Measurements from ENCODE around the gene ELF4. TPM values are rescaled to one million over a fixed set of nuclear protein-coding genes. Genes with fewer than 3 reads are reported as not detected.
A peak's percentile ranks its signal among the peaks of the same experiment; 100 is the strongest.

The ELF4 gene
- total RNA-seq, 2 donors from 2014 or later: 1.6 to 3.6 TPM

DNA sequence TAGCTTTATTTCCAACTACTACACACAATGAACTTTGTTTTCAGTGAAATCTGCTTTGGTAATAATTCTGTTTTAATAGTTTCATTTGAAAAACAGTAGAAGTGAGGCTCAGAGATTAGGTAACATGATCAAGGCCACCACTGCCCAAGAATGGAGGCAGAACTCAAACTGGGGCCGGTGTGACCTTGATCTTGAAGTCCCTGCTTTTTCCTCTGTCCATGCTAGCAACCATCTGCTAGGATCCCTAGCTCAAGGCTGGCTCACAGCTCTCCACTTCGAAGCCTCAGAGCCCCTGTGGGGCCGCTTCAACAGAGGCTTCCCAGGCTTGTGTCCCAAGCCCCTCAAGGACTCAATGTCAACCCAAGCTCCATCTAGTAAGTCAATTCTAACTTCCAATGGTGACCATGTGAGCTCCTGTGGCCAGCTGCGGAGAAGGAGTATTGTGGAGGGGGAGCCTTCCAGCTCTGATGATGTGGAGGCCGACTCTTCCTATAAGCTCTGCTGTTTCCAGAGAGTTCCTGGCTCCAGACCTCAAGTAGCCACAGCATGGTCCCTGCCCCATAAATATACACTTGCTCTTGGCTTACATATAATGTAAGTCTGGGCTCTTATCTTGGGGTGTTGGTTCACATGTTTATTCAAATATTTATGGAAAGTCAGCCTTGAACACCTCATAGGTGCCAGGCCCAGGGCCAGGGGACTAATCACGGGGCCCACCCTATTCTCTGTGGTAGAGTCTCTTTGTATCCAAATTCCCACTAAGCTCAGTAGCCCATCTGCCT, 14.9 kb downstream of the ELF4 start:
- 55 to 72% methylated on average over 3 of the region's 6 CpGs for WGBS, 2 donors
- no peak overlapping the region for H3K4me3 ChIP-seq
- ATAC-seq: no peak
- H3K27ac ChIP-seq: no peak overlapping the region
- H3K27me3 ChIP-seq: no peaks in the 10 kb centered on the region
- H3K36me3 ChIP-seq (replicated peaks in 1 of 2; ENCODE audit: insufficient read depth in 1 of 2, low read depth in 2 of 2): no peaks in the 10 kb centered on the region
- H3K9me3 ChIP-seq: no peaks in the 10 kb centered on the region
- intact Hi-C loops (cut with DNase I): no loop called here
- TF ChIP-seq, protein P1, sequence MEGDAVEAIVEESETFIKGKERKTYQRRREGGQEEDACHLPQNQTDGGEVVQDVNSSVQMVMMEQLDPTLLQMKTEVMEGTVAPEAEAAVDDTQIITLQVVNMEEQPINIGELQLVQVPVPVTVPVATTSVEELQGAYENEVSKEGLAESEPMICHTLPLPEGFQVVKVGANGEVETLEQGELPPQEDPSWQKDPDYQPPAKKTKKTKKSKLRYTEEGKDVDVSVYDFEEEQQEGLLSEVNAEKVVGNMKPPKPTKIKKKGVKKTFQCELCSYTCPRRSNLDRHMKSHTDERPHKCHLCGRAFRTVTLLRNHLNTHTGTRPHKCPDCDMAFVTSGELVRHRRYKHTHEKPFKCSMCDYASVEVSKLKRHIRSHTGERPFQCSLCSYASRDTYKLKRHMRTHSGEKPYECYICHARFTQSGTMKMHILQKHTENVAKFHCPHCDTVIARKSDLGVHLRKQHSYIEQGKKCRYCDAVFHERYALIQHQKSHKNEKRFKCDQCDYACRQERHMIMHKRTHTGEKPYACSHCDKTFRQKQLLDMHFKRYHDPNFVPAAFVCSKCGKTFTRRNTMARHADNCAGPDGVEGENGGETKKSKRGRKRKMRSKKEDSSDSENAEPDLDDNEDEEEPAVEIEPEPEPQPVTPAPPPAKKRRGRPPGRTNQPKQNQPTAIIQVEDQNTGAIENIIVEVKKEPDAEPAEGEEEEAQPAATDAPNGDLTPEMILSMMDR (IDR thresholded peaks at IDR 0.05): no peak
- no peak for TF ChIP-seq POLR2A (IDR thresholded peaks at IDR 0.05)
- H3K4me1 ChIP-seq: no peaks in the 10 kb centered on the region
- DNase-seq: no peak

DNA sequence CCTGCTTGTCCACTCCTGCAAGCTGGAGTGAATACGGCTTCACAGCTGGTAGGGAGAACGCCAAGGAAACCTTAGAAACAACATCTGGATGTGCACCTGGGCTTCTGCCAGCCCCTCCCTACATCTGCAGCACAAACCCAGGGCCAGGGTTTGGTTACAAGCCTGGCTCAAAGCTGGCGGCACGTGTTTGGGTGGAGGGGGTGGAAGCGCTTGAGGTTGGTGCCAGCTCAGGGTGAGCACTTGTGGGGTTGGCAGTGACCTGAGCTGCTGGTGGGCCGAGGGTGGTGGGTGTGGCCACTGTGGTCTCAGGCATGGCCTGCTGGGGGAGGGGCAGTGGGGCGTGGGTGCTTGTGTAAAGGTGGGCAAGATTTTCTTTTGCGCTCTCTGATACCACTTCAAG, 15.6 kb downstream of the ELF4 start:
- 61 to 92% methylated on average over 2 to 5 of the region's 8 CpGs for WGBS, 2 donors
- H3K36me3 ChIP-seq (replicated peaks in 1 of 2; ENCODE audit: insufficient read depth in 1 of 2, low read depth in 2 of 2): no peaks in the 10 kb centered on the region
- TF ChIP-seq, protein P1 (IDR thresholded peaks at IDR 0.05): no peak
- no peak for TF ChIP-seq POLR2A (IDR thresholded peaks at IDR 0.05)
- DNase-seq (no peak), ATAC-seq (no peak)
- no peaks in the 10 kb centered on the region for H3K4me1 ChIP-seq
- H3K4me3 ChIP-seq: no peak overlapping the region
- H3K27me3 ChIP-seq: no peaks in the 10 kb centered on the region
- intact Hi-C loops (cut with DNase I): no loop called here
- H3K9me3 ChIP-seq: no peaks in the 10 kb centered on the region
- no peak overlapping the region for H3K27ac ChIP-seq

DNA sequence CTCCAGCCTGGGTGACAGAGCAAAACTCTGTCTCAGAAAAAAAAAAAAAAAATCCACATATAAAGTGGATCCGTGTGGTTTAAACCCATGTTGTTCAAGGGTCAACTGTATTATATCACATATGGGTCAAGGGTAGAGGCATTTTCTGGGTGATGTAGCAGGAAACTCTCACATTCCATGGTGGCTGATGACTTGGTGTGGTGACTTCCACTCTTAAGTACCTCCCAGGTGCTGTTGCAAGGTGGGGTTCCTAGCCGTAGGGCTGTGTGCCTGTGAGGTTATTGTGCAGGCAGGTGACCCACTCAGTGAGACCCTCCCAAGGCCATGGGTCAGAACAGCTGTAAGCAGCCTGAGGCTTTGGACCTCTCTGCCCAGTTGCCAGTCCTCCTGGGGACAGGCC, 17.0 kb downstream of the ELF4 start:
- Histone ChIP-seq H3K4me3 (no peak overlapping the region), H3K4me1 (no peaks in the 10 kb centered on the region), H3K27me3 (no peaks in the 10 kb centered on the region), H3K27ac (no peak overlapping the region), H3K9me3 (no peaks in the 10 kb centered on the region), H3K36me3 (replicated peaks in 1 of 2; ENCODE audit: insufficient read depth in 1 of 2, low read depth in 2 of 2) (no peaks in the 10 kb centered on the region)
- ATAC-seq (no peak), DNase-seq (no peak)
- WGBS, 2 donors: 87% methylated on average over 2 of the region's 2 CpGs; no CpG with 5 or more reads in 1 of the 2 donors
- TF ChIP-seq, protein P1 (IDR thresholded peaks at IDR 0.05): no peak
- TF ChIP-seq POLR2A (IDR thresholded peaks at IDR 0.05): no peak
- intact Hi-C loops (cut with DNase I): no loop called here

DNA sequence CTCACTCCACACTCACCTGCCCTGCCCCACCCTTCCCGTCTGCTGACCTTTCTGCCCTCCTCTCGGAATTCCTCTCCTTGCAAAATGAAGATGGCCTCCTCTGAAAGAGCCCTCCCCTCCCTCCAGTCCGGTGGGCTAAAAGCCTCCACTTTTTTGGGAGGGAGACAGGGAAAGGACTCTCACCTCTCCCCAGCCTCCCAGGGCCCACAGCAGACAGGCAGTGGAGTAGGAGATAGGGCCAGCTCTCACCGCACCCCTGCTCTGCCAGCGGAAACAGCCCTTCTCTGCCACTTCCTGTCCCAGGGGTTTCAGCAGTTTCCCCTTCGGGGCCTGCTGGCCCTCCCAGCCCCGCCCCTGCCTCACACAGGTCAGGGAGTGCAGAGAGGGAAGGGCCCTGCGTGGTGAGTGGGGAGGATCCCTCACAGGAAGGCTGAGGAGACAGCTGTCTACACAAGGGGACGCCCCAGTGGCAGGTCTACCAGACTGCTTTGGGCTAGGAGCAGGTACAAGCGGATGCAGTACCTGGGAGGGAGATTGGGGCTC, 18.2 kb downstream of the ELF4 start:
- Histone ChIP-seq H3K27ac (peak overlapping the region in 1 of 4 donors; percentile 11), H3K9me3 (no peaks in the 10 kb centered on the region), H3K4me1 (no peaks in the 10 kb centered on the region), H3K27me3 (no peaks in the 10 kb centered on the region), H3K36me3 (replicated peaks in 1 of 2; ENCODE audit: insufficient read depth in 1 of 2, low read depth in 2 of 2) (no peaks in the 10 kb centered on the region), H3K4me3 (no peak overlapping the region)
- 50 to 64% methylated on average over 3 to 6 of the region's 10 CpGs for WGBS, 2 donors
- ATAC-seq (no peak), DNase-seq (no peak)
- intact Hi-C loops (cut with DNase I): no loop called here
- TF ChIP-seq, protein P1 (IDR thresholded peaks at IDR 0.05): no peak
- no peak for TF ChIP-seq POLR2A (IDR thresholded peaks at IDR 0.05)

DNA sequence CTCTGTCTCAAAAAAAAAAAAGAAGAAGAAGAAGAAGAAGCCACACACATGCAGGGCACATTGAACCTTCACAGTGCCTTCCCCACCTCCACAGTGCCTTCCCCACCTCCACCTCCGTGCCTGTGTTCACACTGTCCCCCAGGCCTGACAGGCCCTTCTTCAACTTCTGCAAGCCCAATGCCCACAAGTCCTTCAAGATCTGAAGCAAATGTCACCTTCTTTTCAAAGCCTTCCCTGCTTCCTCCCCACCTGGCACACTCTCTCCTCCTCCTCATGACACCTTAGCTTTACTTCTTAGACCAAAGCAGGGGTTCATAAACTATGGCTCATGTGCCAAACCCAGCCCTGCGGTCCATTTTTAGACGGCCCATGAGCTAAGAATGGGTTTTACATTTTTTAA, 19.9 kb downstream of the ELF4 start:
- TF ChIP-seq, protein P1 (IDR thresholded peaks at IDR 0.05): no peak
- TF ChIP-seq POLR2A (IDR thresholded peaks at IDR 0.05): no peak
- intact Hi-C loops (cut with DNase I): no loop called here
- Histone ChIP-seq H3K9me3 (no peaks in the 10 kb centered on the region), H3K4me3 (no peak overlapping the region), H3K4me1 (no peaks in the 10 kb centered on the region), H3K27me3 (no peaks in the 10 kb centered on the region), H3K36me3 (replicated peaks in 1 of 2; ENCODE audit: insufficient read depth in 1 of 2, low read depth in 2 of 2) (no peaks in the 10 kb centered on the region), H3K27ac (no peak overlapping the region)
- 68 to 89% methylated on average over 2 to 3 of the region's 3 CpGs for WGBS, 2 donors
- no peak for DNase-seq
- ATAC-seq: no peak

Measured in body of pancreas (tissue), 4 donors.